GM12892 (cell line): ENCODE results near the gene SH2D6.
A peak's percentile ranks its signal among the peaks of the same experiment; 100 is the strongest.

ENCODE experiments used
- POLR2A ChIP-seq: IDR thresholded peaks from 2 replicates; pipeline ENCODE4 v1.6.1; 2011; ENCODE audit warnings: low read depth, low read length, control low read depth
- TAF1 ChIP-seq: IDR thresholded peaks from 2 replicates; pipeline ENCODE4 v1.6.1; 2011; ENCODE audit warnings: low read depth, mild to moderate bottlenecking, control low read depth, low read length, borderline replicate concordance

DNA sequence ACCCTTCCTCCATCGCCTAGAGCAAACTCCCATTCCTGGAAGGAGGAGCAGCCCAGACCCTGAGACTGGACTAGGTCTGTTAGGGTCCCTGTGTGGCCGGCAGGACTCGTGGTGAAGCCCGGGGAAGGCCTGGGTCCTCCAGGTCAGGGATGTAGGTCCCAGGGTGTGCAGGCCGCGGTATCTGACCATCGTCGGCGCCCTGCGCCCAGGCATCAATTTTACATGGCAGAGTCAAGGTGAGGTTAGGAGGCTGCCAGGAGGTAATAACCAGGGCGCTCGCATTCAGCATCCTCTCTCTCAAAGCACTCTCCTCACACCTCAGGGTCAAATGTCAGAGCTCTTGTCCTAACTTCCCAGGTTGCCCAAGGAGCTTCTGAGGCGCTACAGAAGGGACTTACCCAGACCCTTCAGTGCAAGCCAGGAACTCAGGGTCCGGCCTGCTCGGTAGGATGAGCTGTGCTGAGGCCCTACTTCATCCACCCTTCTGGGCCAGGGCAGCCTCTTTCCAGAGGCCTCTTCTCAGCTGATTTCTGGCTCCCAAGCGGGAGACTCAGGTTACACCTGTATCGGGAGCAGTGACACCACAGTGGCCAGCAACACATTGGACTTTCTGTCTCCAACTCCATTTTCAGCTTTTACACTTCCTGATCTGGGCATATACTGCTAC lies 628 bp downstream of the SH2D6 start:
- TF ChIP-seq POLR2A (peak; percentile 13; the same call in 1 of the 2 replicates), TAF1 (no peak)
